ENCODE results near the gene MEF2A.
"Not testable (repeated sequence)": the region's sequence is repeated elsewhere in the genome, so short reads cannot be mapped to it uniquely, and the experiment has no call there.

MEF2A gene

DNA sequence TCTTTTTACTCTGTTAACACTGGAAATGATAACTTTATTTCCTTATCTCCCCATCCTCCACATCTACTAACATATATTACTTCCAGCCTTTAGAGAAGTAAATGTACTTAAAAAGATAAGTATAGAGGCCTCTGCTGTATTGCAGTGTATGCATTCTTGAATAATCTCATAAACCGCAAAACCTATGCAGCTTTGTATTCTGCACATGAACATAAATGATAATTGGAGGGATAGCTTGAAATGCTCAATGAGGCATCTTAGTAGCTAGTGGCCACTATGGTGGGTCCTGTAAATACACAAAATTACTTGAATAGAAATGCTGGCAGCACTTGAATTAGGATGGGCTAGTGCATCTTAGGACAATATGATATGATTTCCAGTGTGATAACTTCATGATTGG lies 90.4 kb downstream of the MEF2A start:
- FAIRE-seq = no peak

GRCh38 chr15:99657996-99658395 lies 92.2 kb downstream of the MEF2A start:
- FAIRE-seq = no peak

- no peak for FAIRE-seq
Observed at GRCh38 chr15:99662903-99663302, 97.1 kb downstream of the MEF2A start.

- FAIRE-seq = not testable (repeated sequence)
Observed at GRCh38 chr15:99666073-99666472, 100.3 kb downstream of the MEF2A start.

- no peak for FAIRE-seq
Observed at GRCh38 chr15:99668533-99669182, 102.9 kb downstream of the MEF2A start.

DNA sequence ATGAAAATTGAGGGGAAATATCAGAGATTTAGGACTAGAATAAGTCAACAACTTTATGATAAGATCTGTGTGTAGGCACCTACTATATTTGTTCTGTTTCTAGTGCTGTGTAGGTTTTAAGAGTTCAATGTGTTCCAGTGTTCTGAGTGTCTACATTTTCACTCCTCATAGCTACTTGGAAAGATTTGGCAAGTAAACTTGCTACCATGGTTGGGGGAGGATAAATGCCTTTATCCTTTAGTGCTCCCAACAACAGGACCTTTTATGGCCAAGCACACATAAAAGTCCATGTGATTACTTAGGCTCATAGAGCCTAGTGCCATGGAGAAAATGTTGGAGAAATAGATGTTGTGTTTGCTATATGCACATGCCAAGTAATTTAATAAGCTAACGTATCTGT lies 103.5 kb downstream of the MEF2A start:
- no peak for FAIRE-seq

DNA sequence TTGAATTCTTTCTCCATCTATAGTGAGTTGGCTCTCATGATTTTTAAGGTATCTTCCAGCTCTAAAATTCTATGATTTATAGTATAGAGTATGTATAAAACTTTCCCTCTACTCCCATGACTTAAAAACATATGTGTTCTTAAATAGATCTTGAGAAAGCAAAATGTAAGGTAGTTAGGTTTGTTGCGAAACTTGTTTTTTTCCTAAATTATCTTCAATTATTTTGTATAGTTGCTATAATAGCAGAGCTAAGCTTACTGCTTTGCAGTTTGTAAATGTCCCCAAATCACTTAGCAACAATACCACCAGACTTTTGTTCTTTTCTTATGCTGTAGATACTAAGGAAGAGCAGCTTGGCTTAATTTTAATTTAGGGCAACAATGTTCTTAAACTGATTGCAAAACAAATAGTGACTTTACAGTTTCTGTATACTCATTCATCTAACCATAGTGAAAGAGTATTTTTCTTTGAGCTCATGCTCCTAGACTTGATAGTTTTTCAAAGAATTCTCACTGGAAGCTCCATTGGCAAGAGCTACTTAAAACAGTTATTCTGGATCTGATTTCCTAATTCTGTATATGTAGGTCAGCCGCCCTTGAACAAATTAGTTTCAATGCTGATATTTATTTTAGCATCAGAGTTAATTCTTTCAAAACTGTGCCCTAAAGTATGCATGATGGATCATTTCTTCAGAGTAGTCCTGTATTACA lies 106.3 kb downstream of the MEF2A start:
- FAIRE-seq = no peak

- FAIRE-seq = no peak
Observed at GRCh38 chr15:99673111-99673510, 107.3 kb downstream of the MEF2A start.

DNA sequence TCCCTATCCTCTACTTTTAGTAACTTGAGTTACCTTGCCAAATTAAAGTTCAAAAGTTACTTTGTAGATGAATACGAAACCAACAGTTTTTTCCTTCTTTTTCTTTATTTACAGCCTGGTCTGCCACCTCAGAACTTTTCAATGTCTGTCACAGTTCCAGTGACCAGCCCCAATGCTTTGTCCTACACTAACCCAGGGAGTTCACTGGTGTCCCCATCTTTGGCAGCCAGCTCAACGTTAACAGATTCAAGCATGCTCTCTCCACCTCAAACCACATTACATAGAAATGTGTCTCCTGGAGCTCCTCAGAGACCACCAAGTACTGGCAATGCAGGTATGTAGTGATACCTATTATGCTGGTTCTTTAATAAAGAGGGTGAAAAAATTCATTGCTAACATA lies 108.5 kb downstream of the MEF2A start:
- FAIRE-seq = no peak

- FAIRE-seq = no peak
Observed at GRCh38 chr15:99677540-99678134, 111.9 kb downstream of the MEF2A start.

DNA sequence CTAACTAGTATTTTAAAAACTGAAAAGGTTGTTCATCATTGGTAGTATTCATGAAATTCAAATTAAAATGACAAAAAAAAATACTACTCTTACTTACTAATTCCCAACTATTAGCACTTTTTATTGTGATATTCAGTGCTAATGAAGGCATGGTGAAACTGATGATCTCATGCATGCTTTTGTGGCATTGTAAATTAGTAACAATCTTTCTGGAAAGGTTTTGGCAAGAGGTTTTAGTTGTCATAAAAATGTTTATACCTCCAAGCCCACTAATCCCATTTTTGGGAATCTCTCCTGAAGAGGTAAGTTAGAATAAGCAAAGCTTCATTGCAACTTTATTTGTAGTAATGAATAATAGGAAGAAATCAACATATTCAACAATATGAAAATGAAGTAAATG lies 114.5 kb downstream of the MEF2A start:
- FAIRE-seq = no peak

DNA sequence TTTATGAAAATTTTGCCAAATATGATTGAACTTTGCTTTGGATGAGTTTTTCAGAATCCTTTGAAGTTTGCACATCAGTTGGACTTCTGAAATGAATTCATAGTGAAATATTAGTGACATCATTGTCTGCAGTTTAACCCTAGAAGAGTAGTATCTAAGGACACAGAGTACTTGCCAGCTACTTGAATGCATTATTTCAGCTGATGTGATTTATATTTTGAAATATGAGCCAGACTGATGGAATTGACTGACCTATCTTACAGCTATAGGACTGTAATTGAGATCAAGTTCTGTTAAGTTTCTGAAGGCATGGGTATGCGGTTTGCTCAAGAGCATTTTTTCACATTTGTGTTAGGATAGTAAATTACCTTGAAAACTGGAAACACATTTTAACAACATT lies 116.2 kb downstream of the MEF2A start:
- no peak for FAIRE-seq

DNA sequence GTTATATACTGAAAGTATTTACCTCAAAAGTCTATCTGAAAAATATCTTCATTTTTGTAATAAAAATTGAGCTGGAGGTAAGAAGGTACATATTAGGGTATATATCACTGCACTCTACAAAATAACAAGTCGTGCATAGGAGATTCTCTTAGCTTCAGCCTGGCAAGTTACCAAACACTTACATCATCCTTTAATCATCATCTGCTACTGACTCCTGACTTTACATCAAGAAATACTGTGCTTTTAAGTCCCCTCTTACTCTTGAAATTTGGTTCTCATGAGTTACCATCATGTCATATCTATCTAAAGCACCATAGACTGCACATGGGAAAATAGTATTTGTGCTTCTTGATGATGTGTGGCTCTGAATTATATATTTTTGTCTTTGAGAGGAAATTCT lies 116.7 kb downstream of the MEF2A start:
- FAIRE-seq = no peak

- FAIRE-seq = no peak
Observed at GRCh38 chr15:99683000-99683670, 117.4 kb downstream of the MEF2A start.

GRCh38 chr15:99686290-99686689 lies 120.5 kb downstream of the MEF2A start:
- no peak for FAIRE-seq

DNA sequence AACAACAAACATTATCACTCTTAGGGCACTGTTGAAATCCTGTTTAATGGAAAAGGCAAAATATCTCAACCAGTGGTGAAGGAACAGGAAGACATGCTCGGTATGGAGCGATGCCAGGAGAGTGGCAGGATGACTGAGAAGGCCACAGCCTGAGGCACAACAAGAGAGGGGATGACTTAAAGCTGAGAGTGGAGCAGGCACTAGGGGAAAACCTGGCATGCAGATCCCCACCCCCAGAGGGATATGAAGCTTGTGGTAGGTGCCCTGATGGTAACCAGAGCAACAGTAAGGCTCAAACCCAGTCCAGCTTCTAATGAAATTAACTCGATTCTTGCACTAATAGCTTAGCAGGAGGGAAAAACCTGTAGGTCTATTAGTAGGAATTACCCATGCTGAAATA lies 127.0 kb downstream of the MEF2A start:
- no peak for FAIRE-seq

- FAIRE-seq = no peak
Observed at GRCh38 chr15:99696096-99696495, 130.3 kb downstream of the MEF2A start.

GRCh38 chr15:99702895-99703602 lies 137.3 kb downstream of the MEF2A start:
- no peak for FAIRE-seq

GRCh38 chr15:99703603-99704443 lies 138.0 kb downstream of the MEF2A start:
- FAIRE-seq = peak; percentile 56

DNA sequence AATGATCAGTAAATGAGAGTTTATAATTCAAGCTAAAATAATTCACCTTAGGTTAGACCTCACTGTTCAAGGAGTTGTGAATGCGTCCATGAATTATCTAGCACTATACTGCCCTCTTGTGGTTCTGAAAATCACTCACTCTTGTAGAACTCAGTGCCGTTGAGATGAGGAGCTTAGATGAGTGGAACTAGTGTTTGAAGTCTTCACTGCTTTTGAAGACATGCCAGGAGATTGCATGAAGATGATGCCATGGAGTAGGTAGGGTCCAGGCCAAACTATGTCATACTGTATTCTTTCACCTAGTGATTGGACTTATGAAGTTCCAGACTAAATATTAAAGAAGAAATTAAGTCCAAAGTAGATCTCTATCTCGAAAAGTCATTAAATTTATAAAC lies 138.7 kb downstream of the MEF2A start:
- FAIRE-seq = peak; percentile 93

DNA sequence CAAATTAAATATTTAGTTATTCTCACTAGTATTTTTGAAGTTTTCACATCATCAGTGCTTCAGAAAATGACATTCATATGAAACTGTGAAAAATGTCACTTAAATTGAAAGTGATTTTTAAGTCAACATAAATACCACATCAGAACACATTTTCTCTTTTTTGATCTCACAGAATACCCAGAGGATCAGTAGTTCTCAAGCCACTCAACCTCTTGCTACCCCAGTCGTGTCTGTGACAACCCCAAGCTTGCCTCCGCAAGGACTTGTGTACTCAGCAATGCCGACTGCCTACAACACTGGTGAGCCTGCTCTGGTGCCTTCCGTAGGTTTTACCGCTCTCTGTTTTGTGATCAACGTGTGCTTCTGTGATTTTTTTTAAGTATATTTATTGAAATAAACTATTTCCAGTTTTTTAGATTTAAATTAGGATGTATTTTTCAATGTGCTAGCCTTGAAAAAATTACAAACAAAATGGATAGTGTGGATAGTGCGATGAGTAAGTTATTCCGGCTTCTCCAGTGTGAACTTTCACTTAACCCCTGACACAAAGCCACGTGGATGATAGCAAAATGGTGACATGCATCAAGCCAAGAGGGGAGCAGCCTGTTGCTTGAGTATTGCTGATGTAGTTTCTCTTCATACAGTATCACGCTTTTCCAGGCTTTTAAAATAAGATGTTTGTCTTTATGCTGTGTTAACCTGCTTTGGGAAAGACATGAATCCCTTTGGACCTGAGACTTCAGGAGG lies 140.9 kb downstream of the MEF2A start:
- no peak for FAIRE-seq

All from TTC549 (cell line).